Left renal cortex interstitium (tissue), 4 donors: Measurements from ENCODE around the gene SFXN2. TPM values are rescaled to one million over a fixed set of nuclear protein-coding genes. Genes with fewer than 3 reads are reported as not detected.

ENCODE experiments used
- DNase-seq, 4 donors: peaks; one replicate each; pipeline ENCODE4 v3.0.0-alpha.2; 2013; ENCODE audit warnings: low read depth in 4 of 4, low spot score in 2 of 4, missing footprints in 1 of 4
- polyA plus RNA-seq, 4 donors: library from polyadenylated mRNA; unstranded; fragments of 120-200 nt; gene quantifications; one replicate each; pipeline ENCODE4 v1.2.1, GENCODE V29; 2013; ENCODE audit not compliant: insufficient read length in 4 of 4

The SFXN2 gene
- polyA plus RNA-seq, 4 donors, result 38.8 to 84.1 (median 54.8) TPM

GRCh38 chr10:102773320-102773719 lies 58.9 kb downstream of the SFXN2 start:
- DNase-seq, result no peak

- no peak for DNase-seq
Observed at GRCh38 chr10:102773986-102774385, 59.5 kb downstream of the SFXN2 start.

GRCh38 chr10:102775201-102775934 lies 60.9 kb downstream of the SFXN2 start:
- DNase-seq, result no peak

GRCh38 chr10:102775935-102776669 lies 61.7 kb downstream of the SFXN2 start:
- DNase-seq, result peak in 1 of 4 donors; percentile 82

GRCh38 chr10:102776779-102777456 lies 62.5 kb downstream of the SFXN2 start:
- peak in 1 of 4 donors; percentile 87 for DNase-seq

GRCh38 chr10:102777711-102778453 lies 63.4 kb downstream of the SFXN2 start:
- no peak for DNase-seq

GRCh38 chr10:102778781-102779180 lies 64.3 kb downstream of the SFXN2 start:
- no peak for DNase-seq

- no peak for DNase-seq
Observed at GRCh38 chr10:102779680-102780526, 65.5 kb downstream of the SFXN2 start.

GRCh38 chr10:102780527-102780808 lies 66.0 kb downstream of the SFXN2 start:
- no peak for DNase-seq

- no peak for DNase-seq
Observed at GRCh38 chr10:102781090-102781920, 66.9 kb downstream of the SFXN2 start.

- DNase-seq, result no peak
Observed at GRCh38 chr10:102781921-102782557, 67.6 kb downstream of the SFXN2 start.

GRCh38 chr10:102782673-102783551 lies 68.5 kb downstream of the SFXN2 start:
- no peak for DNase-seq

- no peak for DNase-seq
Observed at GRCh38 chr10:102783568-102783967, 69.1 kb downstream of the SFXN2 start.

GRCh38 chr10:102785818-102786217 lies 71.4 kb downstream of the SFXN2 start:
- DNase-seq, result no peak

GRCh38 chr10:102791754-102792395 lies 77.4 kb downstream of the SFXN2 start:
- no peak for DNase-seq
